Choroid plexus epithelial cell (primary cell): ENCODE data around the gene C4BPA.

Experiments used
- DNase-seq: peaks from one replicate; pipeline ENCODE4 v3.0.0-alpha.2; 2010; ENCODE audit warnings: low read depth
- H3K4me3 ChIP-seq: 2 replicates; pipeline ENCODE4 v1.5.1; 2011; ENCODE audit warnings: low read depth, mild to moderate bottlenecking, control low read depth, low read length, moderate library complexity
- CTCF ChIP-seq: conservative IDR thresholded peaks from 2 replicates; pipeline ENCODE4 v1.5.1; 2011; ENCODE audit warnings: low read depth, mild to moderate bottlenecking, control low read depth, inconsistent platforms, low read length, moderate library complexity

The C4BPA gene

GRCh38 chr1:207174913-207175312, 70.9 kb downstream of the C4BPA start:
- DNase-seq, result no peak
- TF ChIP-seq CTCF, result no peak
- H3K4me3 ChIP-seq, result no peak overlapping the region

- no peak for TF ChIP-seq CTCF
- DNase-seq, result no peak
- no peak overlapping the region for H3K4me3 ChIP-seq
Observed at GRCh38 chr1:207179036-207179435, 75.0 kb downstream of the C4BPA start.

GRCh38 chr1:207181847-207182246, 77.8 kb downstream of the C4BPA start:
- peak; percentile 38 for TF ChIP-seq CTCF
- no peak overlapping the region for H3K4me3 ChIP-seq
- DNase-seq, result peak; percentile 45

GRCh38 chr1:207186503-207186902, 82.5 kb downstream of the C4BPA start:
- no peak overlapping the region for H3K4me3 ChIP-seq
- no peak for TF ChIP-seq CTCF
- DNase-seq, result peak; percentile 21

- no peak for TF ChIP-seq CTCF
- DNase-seq, result no peak
- H3K4me3 ChIP-seq, result no peak overlapping the region
Observed at GRCh38 chr1:207188901-207189300, 84.9 kb downstream of the C4BPA start.

- DNase-seq, result no peak
- no peak for TF ChIP-seq CTCF
- no peak overlapping the region for H3K4me3 ChIP-seq
Observed at GRCh38 chr1:207191061-207191460, 87.0 kb downstream of the C4BPA start.

- TF ChIP-seq CTCF, result no peak
- no peak for DNase-seq
Observed at GRCh38 chr1:207191776-207192175, 87.7 kb downstream of the C4BPA start.

More at GRCh38 chr1:207191776-207192175, 87.7 kb downstream of the C4BPA start:
- H3K4me3 ChIP-seq, result no peak overlapping the region
